K562 (cell line): ENCODE results near the gene ZSCAN12. TPM values are rescaled to one million over a fixed set of nuclear protein-coding genes. Genes with fewer than 3 reads are reported as not detected.

Experiments used
- ARID4B ChIP-seq: sonication (generic); formaldehyde crosslinking; IDR thresholded peaks from 2 replicates; pipeline ENCODE4 v1.8.0; 2022; ENCODE audit warnings: mild to moderate bottlenecking, missing genetic modification reagents
- ATF6 ChIP-seq: sonication (generic); formaldehyde crosslinking; IDR thresholded peaks from 2 replicates; pipeline ENCODE4 v1.4.0; 2020; ENCODE audit warnings: mild to moderate bottlenecking, missing genetic modification reagents
- EP300 ChIP-seq: IDR thresholded peaks from 2 replicates; pipeline ENCODE4 v1.6.1; 2012; ENCODE audit warnings: low read length, improper control_type of control experiment
- GMEB1 ChIP-seq: fragments of 250-450 bp; sonication (Bioruptor Pico); IDR thresholded peaks from 2 replicates; pipeline ENCODE4 v1.4.0; 2020; ENCODE audit warnings: mild to moderate bottlenecking
- HDAC1 ChIP-seq, 2 experiments: fragments of 450-650 bp; IDR thresholded peaks; 2 replicates each; pipeline ENCODE4 v1.6.1; 2016 to 2017; ENCODE audit warnings: inconsistent platforms in 1 of 2, mild to moderate bottlenecking in 1 of 2, moderate library complexity in 1 of 2
- NFXL1 ChIP-seq: fragments of 450-650 bp; formaldehyde crosslinking; IDR thresholded peaks from 2 replicates; pipeline ENCODE4 v1.4.0; 2021; ENCODE audit warnings: mild to moderate bottlenecking
- RAD51 ChIP-seq: fragments of 450-650 bp; IDR thresholded peaks from 2 replicates; pipeline ENCODE4 v1.7.1; 2016; ENCODE audit warnings: low read depth, mild to moderate bottlenecking, borderline replicate concordance
- ZNF318 ChIP-seq, 2 experiments: fragments of 450-650 bp; IDR thresholded peaks; 2 replicates each; pipeline ENCODE4 v1.6.1; 2016; ENCODE audit warnings: mild to moderate bottlenecking in 2 of 2, borderline replicate concordance in 1 of 2, low read depth in 1 of 2, moderate library complexity in 1 of 2
- polyA plus RNA-seq, 8 experiments: library from polyadenylated mRNA; depleted of rRNA in 4 of 8; stranded (reverse) in 5 of 8; unstranded in 3 of 8; fragments of >200 nt; fragmentation: Nextera tagmentation in 2 of 8; fragmentation: Illumina TruSeq in 1 of 8; extraction: Ambion mirVana in 2 of 8; extraction: Trizol in 1 of 8; gene quantifications; 2 replicates each; pipeline versions ENCODE4 v1.2.1 to v1.2.3, GENCODE V29; 2011 to 2014; ENCODE audit warnings: inconsistent platforms in 1 of 8, missing spikeins in 1 of 8
- total RNA-seq, 7 experiments: library from RNA; depleted of rRNA in 6 of 7; stranded (reverse); fragments of >200 nt in 6 of 7; fragmentation: Illumina TruSeq in 2 of 7; extraction: Trizol in 2 of 7; gene quantifications; 2 replicates each; pipeline versions ENCODE4 v1.2.1 to v1.2.3, GENCODE V29; 2011 to 2021; ENCODE audit warnings: low replicate concordance in 1 of 7

The ZSCAN12 gene
- total and polyA plus RNA-seq, 9 of the 15 experiments (the other 6 are each of a cell fraction or from before 2014, with no cell fraction given), result 2.5 to 19.6 (median 12.5) TPM

GRCh38 chr6:28383235-28384142 lies 16.1 kb downstream of the ZSCAN12 start (continued):
- 0 out of 2 replicates have a peak, but pooled peaks have one; percentile 38 for TF ChIP-seq GMEB1
- TF ChIP-seq ATF6 (CRISPR knock-in tag), result 0 out of 2 replicates have a peak, but pooled peaks have one; percentile 29
- TF ChIP-seq RAD51, result peak; percentile 45; the same call in 1 of the 2 replicates
- peak; percentile 60; the same call in 1 of the 2 replicates for TF ChIP-seq ARID4B (CRISPR knock-in tag)
- peak in 1 of 2 experiments; percentile 71; a peak in 2 of 4 replicates for TF ChIP-seq ZNF318 (IDR thresholded peaks at IDR 0.05; ENCODE audit: borderline replicate concordance in 1 of 2, low read depth in 1 of 2)
- TF ChIP-seq EP300, result peak; percentile 49; the same call in 1 of the 2 replicates
- TF ChIP-seq HDAC1 (IDR thresholded peaks at IDR 0.05), result peak in 1 of 2 experiments; percentile 51; a peak in 1 of 4 replicates
- no peak for TF ChIP-seq NFXL1 (CRISPR knock-in tag)
